DOHH2 (cell line): ENCODE measurements around the gene DERL3.

ENCODE experiments used
- EZH2phosphoT487 ChIP-seq: fragments of 200-600 bp; sonication (generic); IDR thresholded peaks from 2 replicates; pipeline ENCODE4 v1.6.1; 2017; ENCODE audit warnings: borderline replicate concordance, mild to moderate bottlenecking, antibody characterized with exemption, low read length, moderate library complexity, mixed read lengths
- TF ChIP-seq, protein P1 (sequence below): fragments of 200-600 bp; sonication (generic); IDR thresholded peaks from one replicate; pipeline ENCODE4 v1.5.1; 2014; ENCODE audit warnings: antibody characterized with exemption, mild to moderate bottlenecking, low read depth, low read length; ENCODE audit not compliant: poor library complexity, severe bottlenecking

DNA sequence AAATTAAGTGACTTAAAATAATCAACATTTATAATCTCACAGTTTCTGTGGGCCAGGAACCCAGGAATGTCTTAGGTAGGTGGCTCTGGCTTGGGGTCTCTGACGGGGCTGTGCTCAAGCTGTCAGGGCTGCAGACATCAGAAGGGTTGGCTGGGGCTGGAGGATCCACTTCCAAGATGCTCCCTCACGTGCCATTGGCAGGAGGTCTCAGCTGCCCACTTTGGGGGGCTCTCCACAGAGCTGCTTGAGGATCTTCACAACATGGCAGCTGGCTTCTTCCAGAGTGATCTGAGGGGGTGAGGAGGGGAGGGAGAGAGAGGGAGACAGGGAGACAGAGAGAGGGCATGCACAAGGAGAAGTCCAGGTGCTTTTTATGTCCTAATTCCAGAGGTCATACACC lies 37.0 kb upstream of the DERL3 start:
- TF ChIP-seq, protein P1, sequence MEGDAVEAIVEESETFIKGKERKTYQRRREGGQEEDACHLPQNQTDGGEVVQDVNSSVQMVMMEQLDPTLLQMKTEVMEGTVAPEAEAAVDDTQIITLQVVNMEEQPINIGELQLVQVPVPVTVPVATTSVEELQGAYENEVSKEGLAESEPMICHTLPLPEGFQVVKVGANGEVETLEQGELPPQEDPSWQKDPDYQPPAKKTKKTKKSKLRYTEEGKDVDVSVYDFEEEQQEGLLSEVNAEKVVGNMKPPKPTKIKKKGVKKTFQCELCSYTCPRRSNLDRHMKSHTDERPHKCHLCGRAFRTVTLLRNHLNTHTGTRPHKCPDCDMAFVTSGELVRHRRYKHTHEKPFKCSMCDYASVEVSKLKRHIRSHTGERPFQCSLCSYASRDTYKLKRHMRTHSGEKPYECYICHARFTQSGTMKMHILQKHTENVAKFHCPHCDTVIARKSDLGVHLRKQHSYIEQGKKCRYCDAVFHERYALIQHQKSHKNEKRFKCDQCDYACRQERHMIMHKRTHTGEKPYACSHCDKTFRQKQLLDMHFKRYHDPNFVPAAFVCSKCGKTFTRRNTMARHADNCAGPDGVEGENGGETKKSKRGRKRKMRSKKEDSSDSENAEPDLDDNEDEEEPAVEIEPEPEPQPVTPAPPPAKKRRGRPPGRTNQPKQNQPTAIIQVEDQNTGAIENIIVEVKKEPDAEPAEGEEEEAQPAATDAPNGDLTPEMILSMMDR: no peak
- TF ChIP-seq EZH2phosphoT487: no peak
